Measurements from ENCODE around the gene AGRP. TPM values are rescaled to one million over a fixed set of nuclear protein-coding genes. Genes with fewer than 3 reads are reported as not detected.

The AGRP gene
- total and polyA plus RNA-seq, 11 donors = not detected

DNA sequence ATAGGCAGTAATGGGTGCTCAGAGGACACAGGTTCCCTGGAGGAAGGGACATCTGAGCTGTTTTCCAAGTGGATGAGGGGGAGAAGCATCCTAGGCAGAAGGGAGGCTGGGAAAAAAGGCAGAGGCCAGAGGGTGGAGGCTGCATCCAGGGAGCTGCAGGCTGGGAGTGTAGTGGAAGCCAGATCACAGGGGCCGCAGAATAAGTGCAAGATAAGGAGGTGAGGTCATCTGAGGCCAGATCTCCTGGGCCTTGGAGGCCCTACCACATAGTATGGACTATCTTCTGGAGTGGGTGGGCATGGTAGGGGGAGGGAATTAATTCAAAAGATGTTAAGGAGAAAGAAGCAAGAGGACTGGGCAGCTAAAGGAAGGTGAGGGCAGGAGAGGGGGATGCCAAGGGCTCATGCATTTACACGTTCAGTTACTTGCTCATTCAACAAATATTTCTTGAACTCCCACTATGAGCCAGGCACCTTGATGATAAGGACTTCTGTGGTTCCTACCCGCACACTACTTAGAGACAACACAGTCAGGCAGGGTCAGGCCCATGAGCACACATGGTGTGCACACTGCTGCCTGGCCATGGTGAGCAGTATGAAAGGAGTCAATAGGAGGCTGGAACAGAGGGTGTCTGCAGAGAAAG is 42.9 kb upstream of the AGRP start:
- Histone ChIP-seq H3K27me3 (no peaks in the 10 kb centered on the region), H3K9me3 (no peaks in the 10 kb centered on the region), H3K27ac (no peak overlapping the region), H3K36me3 (no peaks in the 10 kb centered on the region), H3K4me1 (peaks cover 0 to 37% (median 23%) of the 10 kb centered on the region in 12 donors), H3K4me3 (no peak overlapping the region)
- intact Hi-C loops (cut with DNase I) = loop anchor here in 7 of 10 donors (5.0 to 10.0 kb wide), 6 partner anchors 36 to 539 kb away; partner anchors contain the start of genes CTRL (in 2 of the 7), PSMB10 (in 2 of the 7), CTCF (in 1 of the 7) and RANBP10 (in 1 of the 7)
- no peak for TF ChIP-seq CTCF (IDR thresholded peaks at IDR 0.05)
- TF ChIP-seq POLR2A (IDR thresholded peaks at IDR 0.05) = no peak
- ATAC-seq (no peak), DNase-seq (no peak)
- WGBS, 4 donors = 71 to 79% (median 74%) methylated on average over 3 of the region's 3 CpGs

DNA sequence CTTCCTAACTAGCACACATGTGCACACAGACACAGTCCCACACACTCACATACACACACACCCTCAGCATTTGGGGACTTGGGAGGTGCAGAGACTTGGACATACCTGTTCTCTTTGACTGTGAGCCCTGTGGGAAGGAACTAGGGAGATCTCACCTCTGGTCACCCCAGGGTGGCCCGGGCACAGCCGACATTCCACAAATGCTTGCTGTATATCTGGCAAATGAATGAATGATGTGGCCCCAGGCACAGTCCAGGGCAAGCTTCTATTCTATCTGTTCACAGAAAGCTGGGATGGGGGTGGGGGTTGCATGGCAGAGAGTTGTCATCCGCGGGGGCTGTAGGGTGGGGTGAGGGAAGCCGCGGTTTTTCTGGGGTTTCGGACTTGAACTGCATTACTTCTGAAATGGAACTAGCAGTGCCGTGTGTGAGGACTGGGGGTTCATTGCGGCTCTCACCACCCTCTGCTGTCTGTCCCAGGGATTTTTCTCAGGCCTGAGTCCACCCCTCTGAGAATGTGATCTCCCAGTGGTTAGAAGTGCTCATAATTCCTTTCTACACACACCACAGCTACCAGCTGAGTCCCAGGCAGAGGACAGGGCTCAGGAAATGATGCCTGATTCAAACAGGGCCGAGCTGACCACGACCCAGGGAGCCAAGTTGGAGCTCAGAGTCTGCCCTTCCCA is 42.0 kb upstream of the AGRP start:
- WGBS, 4 donors = 59 to 67% (median 62%) methylated on average over 9 to 11 of the region's 11 CpGs
- intact Hi-C loops (cut with DNase I) = loop anchor here in 7 of 10 donors (5.0 to 10.0 kb wide), 6 partner anchors 37 to 539 kb away; partner anchors contain the start of genes CTRL (in 2 of the 7), PSMB10 (in 2 of the 7), CTCF (in 1 of the 7) and RANBP10 (in 1 of the 7)
- Histone ChIP-seq H3K9me3 (no peaks in the 10 kb centered on the region), H3K27ac (no peak overlapping the region), H3K36me3 (no peaks in the 10 kb centered on the region), H3K4me3 (no peak overlapping the region), H3K4me1 (peaks cover 0 to 34% (median 18%) of the 10 kb centered on the region in 12 donors), H3K27me3 (no peaks in the 10 kb centered on the region)
- ATAC-seq (no peak), DNase-seq (no peak)
- no peak for TF ChIP-seq CTCF (IDR thresholded peaks at IDR 0.05)
- TF ChIP-seq POLR2A (IDR thresholded peaks at IDR 0.05) = no peak

DNA sequence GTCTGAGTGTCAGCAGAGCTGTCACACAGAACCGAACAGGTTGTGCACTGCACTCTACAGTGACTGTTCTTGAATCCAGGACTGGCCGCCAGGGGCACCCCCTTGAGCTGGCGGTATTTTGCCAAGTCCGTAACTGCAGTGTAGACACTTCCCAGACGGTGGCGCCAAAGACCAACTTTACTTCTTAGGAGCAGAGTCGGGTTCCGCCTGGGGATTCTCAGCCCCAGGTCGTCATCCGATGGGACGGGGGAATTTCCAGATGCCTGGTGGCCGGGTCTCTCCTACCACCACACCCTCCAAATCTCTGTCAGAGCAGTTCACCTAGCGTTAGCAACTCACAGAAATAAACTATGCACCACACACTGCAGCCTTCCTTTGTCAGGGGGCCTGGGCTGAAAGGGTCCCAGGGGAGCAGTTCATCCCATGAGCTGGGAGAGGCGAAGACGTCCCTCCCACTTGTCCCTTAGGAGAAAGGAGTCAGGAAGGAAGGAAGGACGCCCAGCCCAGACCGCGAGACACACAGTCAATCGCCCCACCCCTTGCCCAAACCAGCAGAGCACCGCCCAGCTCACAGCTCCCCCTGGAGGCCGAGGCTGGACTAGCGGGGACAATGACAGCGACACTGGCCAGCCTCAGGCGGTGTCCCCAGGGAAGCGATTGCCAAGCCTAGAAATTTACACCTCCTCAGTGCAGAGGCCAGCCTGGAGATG is 37.9 kb upstream of the AGRP start:
- peak overlapping the region in 10 of 12 donors; percentile 23 to 57 (median 46) for H3K4me3 ChIP-seq
- 0 to 1% (median 0%) methylated on average over 16 to 25 of the region's 25 CpGs for WGBS, 4 donors
- peak; percentile 88 to 95 (median 93) for ATAC-seq
- H3K9me3 ChIP-seq = no peaks in the 10 kb centered on the region
- H3K27me3 ChIP-seq = no peaks in the 10 kb centered on the region
- H3K36me3 ChIP-seq = no peaks in the 10 kb centered on the region
- TF ChIP-seq POLR2A (IDR thresholded peaks at IDR 0.05) = peak in 1 of 2 donors; percentile 35
- TF ChIP-seq CTCF (IDR thresholded peaks at IDR 0.05) = peak; percentile 67 to 89 (median 76)
- peaks cover 0 to 25% (median 7%) of the 10 kb centered on the region in 12 donors for H3K4me1 ChIP-seq
- peak; percentile 94 to 97 (median 95) for DNase-seq
- H3K27ac ChIP-seq = peak overlapping the region; percentile 51 to 93 (median 88)
- intact Hi-C loops (cut with DNase I) = loop anchor here (1.0 to 10.0 kb wide), 17 partner anchors 16 to 544 kb away; partner anchors contain the start of genes CTCF (in 5 of the 10), C16orf86 (in 4 of the 10), ENKD1 (in 4 of the 10) and CARMIL2 (in 2 of the 10)

All from heart left ventricle (tissue), 16 donors.